Measurements from ENCODE around the gene C12orf56.
"Not testable (repeated sequence)": the region's sequence is repeated elsewhere in the genome, so short reads cannot be mapped to it uniquely, and the experiment has no call there.

Gene C12orf56

GRCh38 chr12:64299628-64300027 is 90.9 kb downstream of the C12orf56 start:
- DNase-seq: peak; percentile 15

DNA sequence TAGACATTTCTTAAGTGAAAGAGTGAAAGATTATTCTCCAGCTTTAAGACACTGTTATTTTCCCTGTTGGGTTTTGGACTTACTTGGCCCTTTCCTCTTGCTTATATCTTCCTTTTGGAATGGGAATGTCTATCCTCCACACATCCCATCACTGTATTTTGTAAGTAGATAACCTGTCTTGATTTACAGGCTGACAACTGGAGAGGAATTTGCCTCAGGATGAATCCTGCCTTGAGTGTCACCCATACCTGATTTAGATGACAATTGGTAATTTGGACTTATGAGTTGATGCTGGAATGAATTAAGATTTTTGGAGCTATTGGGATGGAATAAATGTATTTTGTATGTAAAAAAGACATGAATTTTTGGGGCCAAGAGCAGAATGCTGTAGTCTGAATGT is 94.3 kb downstream of the C12orf56 start:
- DNase-seq: no peak

DNA sequence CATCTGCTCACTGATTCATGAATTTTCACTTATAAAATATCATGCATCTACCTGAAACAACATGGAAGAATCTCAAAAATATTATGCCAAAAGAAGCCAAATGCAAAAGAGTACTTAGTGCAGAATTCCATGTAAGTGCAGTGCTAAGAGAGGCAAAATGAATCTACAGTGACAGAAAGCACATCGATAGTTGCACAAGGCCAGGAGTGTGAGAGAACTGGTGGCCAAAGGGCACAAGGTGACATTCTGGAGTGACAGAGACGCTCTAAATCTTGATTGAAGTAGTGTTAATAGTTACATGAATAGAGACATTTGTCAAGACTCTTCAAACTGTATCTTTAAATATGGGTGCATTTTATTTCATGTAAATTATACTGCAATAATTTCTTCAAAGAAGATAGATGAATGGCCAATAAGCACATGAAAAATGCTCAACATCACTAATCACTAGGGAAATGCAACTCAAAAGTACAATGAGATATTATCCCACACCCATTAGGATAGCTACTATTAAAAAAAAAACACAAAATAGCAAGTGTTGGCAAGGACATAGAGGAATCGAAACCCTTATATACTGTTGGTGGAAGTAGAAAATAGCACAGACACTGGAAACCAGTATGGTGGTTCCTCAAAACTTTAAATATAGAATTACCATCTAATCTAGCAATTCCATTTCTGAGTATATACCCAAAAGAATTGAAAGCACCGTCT is 96.7 kb downstream of the C12orf56 start:
- no peak for DNase-seq

DNA sequence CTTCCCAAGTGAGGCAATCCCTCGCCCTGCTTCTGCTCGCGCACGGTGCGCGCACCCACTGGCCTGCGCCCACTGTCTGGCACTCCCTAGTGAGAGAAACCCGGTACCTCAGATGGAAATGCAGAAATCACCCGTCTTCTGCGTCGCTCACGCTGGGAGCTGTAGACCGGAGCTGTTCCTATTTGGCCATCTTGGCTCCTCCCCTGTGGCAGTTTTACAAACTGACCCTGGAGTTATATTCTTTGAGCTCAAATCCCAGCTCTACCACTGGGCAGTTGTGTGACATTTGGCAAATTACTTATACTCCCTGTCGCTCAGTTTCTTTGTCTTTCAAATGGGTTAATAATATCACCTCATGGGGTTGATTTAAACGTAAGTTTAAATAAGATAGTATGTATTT is 97.4 kb downstream of the C12orf56 start:
- not testable (repeated sequence) for DNase-seq

DNA sequence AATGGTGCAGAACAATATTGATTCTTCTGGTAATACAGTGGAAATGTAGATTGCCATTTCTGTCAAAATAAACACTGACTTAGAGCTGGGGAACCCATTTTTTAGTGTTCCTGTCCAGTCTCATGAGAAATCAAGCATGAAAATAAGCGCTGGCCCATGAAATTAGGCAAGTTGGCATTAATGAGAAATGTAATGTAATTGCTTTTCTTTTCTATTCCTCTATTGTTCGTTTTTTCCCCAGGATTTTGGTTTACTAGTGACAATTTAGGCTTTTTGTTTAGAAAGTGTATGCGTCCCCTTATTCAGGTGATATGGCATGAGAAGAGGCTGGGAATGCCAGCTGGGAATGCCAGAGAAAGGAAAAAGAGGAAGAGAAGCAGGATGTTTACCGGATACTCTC is 104.0 kb downstream of the C12orf56 start:
- no peak for DNase-seq

GRCh38 chr12:64284256-64284655 is 106.3 kb downstream of the C12orf56 start:
- DNase-seq: no peak

DNA sequence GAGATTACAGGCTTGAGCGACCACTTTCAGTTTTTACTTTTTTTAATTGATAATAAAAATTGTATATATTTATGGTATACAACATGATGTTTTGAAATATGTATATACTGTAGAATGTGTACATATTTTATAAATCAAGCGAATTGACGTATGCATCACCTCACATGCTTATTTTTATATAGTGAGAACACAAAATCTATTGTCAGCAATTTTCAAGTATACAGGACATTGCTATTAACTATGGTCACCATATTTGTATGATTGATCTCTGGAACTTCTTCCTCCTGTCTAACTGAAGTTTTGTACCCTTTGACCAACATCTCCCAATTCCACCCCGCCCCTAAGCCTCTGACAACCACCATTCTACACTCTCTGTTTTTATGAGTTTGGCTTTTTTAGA is 112.1 kb downstream of the C12orf56 start:
- no peak for DNase-seq

DNA sequence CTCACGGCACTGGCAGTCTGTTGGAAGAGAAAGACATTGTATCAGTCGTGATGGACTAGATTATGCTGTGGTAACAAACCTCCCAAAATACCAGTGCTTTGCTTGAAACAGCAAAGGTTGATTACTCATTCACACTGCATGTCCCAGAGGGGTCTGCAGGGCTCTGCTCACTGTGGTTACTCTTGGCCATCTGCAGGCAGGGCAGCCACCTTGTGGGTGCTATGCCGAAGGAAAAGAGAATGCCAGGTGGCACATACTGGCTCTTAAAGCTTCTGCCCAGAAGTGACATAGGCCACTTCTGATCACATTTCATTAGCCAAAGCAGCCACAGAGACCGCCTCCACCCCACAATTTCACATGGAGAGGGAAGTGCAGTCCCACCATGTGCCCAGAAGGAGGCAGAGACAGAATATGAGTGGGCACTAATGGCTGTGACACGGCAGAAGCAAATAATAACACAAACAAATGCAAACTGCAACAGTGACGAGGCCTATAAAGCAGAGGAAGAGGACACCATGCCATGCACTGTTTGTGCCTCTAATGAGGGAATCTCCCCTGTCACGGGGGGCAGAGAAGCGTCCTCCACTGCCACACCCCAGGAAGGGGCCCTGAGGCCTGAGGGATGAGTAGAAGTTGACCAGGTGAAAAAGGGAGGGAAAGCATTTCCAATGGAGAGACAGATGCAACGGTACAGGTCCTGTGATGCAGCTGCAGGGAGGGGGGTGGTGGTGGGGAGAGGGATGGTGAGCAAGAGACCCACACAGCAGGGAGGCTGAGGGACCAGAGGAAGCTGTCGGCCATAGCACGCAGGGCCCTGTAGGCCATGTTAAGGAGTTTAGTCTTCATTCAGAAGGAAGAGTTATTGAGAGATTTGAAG is 116.8 kb downstream of the C12orf56 start:
- DNase-seq: peak; percentile 57

GRCh38 chr12:64270411-64270810 is 120.1 kb downstream of the C12orf56 start:
- DNase-seq: peak; percentile 29

- no peak for DNase-seq
Measured at GRCh38 chr12:64269161-64269560, 121.4 kb downstream of the C12orf56 start.

DNA sequence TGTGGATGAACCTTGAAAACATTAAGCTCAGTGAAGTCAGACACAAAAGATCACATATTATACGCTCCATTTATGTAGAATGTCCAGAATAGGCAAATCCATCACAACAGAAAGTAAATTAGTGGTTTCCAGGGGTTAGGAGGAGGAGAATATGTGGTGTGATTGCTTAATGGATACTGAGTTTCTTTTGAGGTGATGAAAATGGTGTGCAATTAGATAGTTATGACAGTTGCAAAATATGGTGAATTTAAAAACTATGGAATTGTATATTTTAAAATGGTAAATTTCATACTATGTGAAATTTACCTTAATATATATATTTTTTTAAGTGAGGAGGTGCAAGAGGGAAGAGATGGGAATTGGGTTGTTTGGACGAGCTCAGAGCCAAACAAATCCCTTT is 122.1 kb downstream of the C12orf56 start:
- no peak for DNase-seq

DNA sequence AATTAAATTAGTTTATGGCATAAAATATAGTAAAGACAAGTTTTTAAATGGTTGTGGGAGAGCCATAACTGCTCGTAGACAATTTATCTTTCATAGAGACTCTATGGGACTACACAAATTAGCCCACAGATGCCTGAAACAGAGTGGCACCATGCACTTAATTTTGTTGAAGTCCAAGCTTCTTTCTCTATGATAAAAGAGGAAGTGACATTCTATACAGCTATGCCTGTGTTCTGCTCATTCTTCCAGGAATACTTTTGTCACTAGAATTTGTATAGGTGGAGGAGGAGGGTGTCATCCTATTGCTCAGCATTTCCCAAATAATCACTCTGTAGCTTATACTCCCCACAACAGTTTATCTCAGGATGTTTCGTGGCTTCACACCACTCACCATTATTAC is 124.7 kb downstream of the C12orf56 start:
- peak; percentile 14 for DNase-seq

DNA sequence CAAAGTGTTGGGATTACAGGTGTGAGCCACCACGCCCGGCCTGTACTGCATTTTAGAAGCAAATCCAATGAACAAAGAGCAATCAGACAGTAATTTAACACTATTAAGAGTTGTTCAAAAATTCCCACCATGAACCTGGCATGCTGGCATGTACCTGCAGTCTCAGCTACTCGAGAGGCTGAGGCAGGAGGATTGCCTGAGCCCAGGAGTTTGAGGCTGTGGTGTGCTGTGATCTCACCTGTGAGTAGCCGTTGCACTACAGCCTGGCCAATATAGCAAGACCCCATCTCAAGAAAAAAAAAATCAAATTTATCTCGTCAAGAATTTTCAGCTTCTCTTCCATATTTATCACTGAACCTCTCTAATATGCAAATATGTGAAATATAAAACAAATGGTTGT is 128.7 kb downstream of the C12orf56 start:
- no peak for DNase-seq

DNA sequence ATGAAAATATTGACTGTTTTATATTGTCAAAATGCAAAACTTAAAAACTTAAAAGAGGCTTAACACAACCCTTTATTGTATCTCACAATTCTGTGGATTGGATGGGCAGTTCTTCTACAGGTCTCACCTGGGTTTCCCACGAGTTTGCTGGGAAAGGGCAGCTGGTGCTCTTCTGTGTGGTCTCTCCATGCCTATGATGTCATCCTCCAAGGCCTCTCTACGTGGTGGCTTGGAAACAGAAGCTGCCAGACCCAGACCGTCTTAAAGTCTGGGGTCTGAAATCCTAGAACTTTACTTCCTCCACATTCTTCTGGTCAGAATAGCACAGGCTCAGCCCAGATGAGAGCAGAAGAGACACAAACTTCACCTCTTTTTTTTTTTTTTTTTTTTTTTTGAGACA is 132.0 kb downstream of the C12orf56 start:
- DNase-seq: no peak

- peak; percentile 86 for DNase-seq
Measured at GRCh38 chr12:64256166-64256800, 134.3 kb downstream of the C12orf56 start.

GRCh38 chr12:64255249-64255648 is 135.3 kb downstream of the C12orf56 start:
- no peak for DNase-seq

DNA sequence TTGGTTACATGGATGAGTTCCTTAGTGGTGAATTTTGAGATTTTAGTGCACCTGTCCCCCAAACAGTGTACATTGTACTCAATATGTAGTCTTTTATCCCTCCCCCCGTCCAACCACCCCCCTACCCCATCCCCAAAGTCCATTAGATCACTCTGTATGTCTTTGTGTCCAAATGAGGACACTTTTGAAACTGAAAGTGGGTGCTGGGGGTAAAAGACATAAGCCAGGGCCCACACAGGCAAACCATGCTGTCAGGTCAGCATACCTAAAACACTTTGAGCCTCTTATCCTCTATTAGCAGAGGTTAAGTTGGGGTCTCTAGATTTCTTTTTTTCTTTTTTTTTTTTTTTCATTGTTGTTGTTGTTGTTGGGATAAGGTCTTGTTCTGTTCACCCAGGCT is 137.2 kb downstream of the C12orf56 start:
- DNase-seq: no peak

DNA sequence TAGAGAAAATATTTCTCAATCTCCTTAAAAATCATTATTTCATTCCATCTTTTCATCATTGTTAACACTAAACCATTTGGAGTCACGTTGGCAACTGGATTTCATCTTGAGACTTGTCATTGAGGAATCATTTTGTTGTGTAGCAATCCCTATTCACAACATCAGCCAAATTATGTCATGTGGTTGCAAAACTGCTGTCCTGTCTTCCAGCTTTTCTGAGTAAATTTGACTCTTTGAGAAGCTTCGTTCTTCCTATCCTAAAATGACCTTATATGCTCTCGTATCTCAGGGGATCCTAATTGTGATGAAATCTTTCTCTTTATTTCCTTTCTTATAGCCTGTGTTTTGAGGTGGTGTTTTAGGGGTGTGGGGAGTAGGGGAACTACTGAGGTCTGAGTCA is 137.9 kb downstream of the C12orf56 start:
- DNase-seq: no peak

GRCh38 chr12:64243809-64244208 is 146.7 kb downstream of the C12orf56 start:
- DNase-seq: no peak

DNA sequence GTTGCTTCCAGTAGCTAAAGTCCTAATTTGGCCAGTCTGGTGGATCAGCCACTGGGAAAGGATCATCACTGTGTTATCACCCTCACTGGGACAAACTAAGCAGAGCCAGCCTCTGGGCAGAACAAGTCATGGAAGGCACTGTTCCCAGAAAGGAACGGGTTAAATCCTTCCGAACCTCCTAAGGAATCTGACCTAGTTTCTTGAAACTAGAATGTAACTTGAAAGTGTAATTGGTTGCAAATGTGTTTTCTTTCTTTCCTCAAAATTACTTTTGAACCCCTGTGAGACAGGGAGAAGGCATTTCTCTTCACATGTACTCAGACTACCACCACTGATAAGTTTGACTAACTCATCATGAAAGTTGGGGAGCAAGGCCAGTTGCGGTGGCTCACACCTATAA is 149.8 kb downstream of the C12orf56 start:
- DNase-seq: no peak

DNA sequence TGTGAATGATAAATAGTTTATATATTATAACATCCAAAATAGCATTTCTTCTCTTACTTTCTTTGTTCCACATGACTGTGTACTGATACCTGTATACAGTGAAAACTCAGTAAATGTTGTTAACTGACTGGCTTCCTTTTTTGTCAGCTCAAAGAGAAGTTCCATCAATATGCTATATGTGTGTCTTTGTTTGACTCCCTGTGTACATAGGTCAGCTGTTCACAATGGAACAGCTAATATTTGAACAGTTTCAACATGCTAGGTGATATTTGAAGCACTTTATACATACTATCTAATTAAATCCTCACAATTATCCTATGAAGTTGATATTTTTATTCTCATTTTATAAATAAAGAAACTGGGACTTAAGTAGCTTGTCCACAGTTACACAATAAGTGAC is 153.2 kb downstream of the C12orf56 start:
- DNase-seq: no peak

DNA sequence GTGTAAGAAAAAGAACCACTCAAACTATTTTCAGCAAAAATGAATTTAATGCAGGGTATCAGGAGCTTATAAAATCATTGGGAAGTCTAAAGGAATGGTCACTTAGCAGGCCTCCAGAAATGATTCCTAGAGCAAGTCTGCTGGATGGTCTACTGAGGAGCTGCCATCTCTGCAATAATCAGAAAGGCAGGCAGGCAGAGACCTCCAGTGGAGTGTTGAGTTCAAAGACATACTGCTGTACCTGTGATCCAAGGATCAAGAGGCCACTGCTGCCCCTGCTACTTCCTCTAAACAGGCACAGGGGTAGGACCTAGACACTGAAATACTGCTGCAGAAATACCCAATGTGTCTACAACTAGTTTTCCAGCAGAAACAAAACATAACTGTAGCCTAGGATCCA is 154.0 kb downstream of the C12orf56 start:
- no peak for DNase-seq

- no peak for DNase-seq
Measured at GRCh38 chr12:64232196-64232595, 158.4 kb downstream of the C12orf56 start.

DNA sequence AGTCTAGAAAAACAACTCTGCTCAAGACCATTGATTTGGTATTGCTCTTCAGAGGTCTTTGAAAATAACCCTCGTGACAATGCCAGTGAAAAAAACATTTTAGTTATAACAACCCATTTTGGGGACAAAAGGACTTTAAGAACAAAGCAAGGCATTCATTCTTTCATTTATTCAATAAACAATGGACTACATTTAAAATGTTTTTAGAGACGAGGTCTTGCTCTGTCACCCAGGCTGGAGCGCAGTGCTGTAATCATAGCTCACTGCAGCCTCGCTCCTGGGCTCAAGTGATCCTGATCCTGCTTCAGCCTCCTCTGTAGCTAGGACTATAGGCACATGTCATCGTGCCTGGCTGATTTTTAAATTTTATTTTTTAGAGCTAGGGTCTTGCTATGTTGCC is 160.8 kb downstream of the C12orf56 start:
- no peak for DNase-seq

Measured in hematopoietic multipotent progenitor cell treated with erythropoietin and hydrocortisone succinate and interleukin-3 and kit ligand, for 4 days (in vitro differentiated cells).